HFF-Myc (cell line): ENCODE measurements around the gene TMEM222.

Source experiments
- DNase-seq: peaks from one replicate; pipeline ENCODE4 v3.0.0-alpha.2; 2011; ENCODE audit warnings: low read depth; ENCODE audit errors: extremely low read depth
- H3K4me3 ChIP-seq: replicated peaks from 2 replicates; pipeline ENCODE4 v1.5.1; 2011; ENCODE audit warnings: low read depth, mild to moderate bottlenecking, control low read depth, low read length
- CTCF ChIP-seq: IDR thresholded peaks from 2 replicates; pipeline ENCODE4 v1.5.1; 2012; ENCODE audit warnings: mild to moderate bottlenecking, low read depth, low read length, control low read depth; ENCODE audit errors: missing control alignments

The TMEM222 gene

DNA sequence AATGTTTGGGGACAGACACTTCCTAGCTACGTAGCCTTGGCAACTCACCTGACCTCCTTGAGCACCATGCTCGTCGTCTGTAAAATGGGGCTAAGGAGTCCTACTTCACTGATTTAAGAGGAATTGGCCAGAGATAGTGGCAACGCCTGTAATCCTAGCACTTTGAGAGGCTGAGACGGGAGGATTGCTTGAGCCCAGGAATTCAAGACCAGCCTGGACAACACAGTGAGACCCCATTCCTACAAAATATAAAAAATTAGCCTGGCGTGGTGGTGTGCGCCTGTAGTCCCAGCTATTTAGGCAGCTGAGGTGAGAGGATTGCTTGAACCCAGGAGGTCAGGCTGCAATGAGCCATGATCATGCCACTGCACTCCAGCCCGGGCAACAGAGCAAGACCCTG is 24.4 kb downstream of the TMEM222 start:
- no peak overlapping the region for H3K4me3 ChIP-seq
- DNase-seq, result no peak
- TF ChIP-seq CTCF, result no peak

DNA sequence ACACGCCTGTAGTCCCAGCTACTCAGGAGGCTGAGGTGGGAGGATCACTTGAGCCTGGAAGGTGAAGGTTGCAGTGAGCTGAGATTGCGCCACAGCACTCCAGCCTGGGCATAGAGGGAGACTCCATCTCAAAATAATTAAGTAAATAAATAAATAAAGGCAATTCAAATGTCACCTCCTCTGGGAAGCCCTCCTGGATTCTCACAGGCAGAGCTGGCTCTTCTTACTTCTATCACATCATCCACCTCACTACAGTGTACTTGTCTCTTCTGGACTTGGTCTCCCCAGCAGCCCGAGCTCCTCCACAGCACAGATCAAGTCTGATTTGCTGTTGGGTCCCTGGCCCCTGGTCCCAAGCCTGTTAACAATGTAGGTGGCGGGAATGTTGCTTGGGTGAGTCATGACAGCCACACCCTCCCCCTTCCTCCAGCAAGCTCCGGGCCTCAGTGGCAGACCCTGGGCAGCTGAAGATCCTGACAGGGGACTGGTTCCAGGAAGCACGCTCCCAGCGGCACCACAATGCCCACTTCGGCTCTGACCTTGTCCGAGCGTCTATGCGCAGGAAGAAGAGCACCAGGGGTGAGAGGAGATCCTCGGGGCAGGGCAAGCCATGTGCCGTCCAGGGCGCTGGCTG is 25.1 kb downstream of the TMEM222 start:
- TF ChIP-seq CTCF, result no peak
- no peak overlapping the region for H3K4me3 ChIP-seq
- no peak for DNase-seq

DNA sequence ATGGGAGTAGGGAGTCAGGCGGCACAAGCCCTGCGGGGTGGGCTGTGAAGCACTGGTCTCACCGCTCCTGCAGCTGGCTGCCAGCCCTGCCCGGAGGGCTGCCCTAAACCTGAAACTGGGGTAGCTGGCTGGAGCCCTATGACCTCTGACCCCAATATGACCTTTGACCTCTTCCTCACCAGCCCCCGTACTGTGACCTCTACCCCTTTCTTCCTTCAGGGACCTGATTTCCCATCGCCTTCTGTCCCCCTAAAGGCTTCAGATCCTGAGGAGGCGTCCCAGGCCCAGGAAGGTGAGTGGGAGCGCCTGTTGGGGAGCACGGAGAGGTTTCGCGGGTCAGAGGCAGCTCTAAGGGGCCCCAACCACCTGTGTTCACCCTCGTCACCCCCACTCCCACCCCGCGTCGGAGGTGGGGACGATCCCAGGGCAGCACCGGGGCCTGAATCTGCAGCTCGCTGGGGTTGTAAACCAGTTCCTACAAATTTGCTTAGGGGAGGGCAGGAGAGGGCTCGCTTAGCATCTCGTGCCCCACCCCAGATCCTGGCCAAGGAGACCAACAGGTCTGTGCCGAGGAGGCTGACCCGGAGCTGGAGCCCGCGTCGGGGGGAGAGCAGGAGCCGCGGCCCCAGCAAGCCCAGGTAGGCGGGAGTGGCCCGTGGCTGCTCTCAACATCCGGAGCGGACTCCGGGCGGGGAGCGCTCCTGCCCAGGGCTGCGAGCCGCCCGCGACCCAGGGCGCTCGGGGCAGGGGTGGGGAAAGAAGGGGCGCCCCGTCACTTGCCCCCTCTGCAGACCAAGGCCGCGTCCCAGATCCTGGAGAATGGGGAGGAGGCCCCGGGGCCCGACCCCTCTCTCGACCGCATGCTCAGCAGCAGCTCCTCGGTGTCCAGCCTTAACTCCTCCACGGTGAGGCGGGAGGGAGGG is 27.2 kb downstream of the TMEM222 start:
- no peak for TF ChIP-seq CTCF

DNA sequence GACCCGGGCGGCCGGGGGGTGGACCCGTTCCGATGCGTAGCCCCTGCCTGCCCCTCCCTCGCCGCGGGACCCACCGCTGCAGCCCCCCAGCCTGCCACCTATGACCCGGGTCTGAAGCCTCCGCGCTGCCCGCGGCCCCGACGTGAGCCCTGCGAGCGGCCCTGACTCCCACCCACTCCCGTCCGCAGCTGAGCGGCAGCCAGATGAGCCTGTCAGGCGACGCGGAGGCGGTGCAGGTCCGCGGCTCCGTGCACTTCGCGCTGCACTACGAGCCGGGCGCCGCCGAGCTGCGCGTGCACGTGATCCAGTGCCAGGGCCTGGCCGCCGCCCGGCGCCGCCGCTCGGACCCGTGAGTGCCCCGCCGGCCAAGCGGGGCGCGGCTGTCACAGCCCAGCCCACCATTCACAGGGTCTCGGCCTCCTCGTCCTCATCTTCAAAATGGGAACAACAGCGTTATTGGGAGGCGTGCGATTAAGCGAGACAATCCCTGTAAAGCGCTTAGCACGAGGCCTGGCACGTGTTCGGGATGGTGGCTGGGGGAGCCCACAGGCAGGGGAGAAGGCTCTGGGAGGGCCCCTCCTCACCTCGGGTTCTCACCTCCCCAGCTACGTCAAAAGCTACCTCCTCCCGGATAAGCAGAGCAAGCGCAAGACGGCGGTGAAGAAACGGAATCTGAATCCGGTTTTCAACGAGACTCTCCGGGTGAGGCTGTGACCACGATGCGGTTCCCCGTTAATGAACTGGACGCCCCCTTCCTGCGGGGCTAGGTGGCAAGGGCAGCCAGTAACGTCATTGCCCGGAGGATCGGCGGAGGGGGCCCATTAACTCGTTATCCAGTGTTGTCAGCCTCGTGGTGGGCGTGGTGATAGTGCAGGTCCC is 28.1 kb downstream of the TMEM222 start:
- DNase-seq, result no peak
- peak overlapping the region; percentile 33 for H3K4me3 ChIP-seq
- TF ChIP-seq CTCF, result no peak

More for the DNA sequence above, 27.2 kb downstream of the TMEM222 start:
- H3K4me3 ChIP-seq, result peak overlapping the region; percentile 33
- no peak for DNase-seq

GRCh38 chr1:27350663-27351540 is 28.9 kb downstream of the TMEM222 start:
- DNase-seq, result no peak
- H3K4me3 ChIP-seq, result no peak overlapping the region

More at GRCh38 chr1:27350663-27351540, 28.9 kb downstream of the TMEM222 start:
- TF ChIP-seq CTCF, result no peak
